C1 segment of cervical spinal cord (tissue), 14 donors: Measurements from ENCODE around the gene ATR.
"Not testable (repeated sequence)": the region's sequence is repeated elsewhere in the genome, so short reads cannot be mapped to it uniquely, and the experiment has no call there.

ENCODE experiments used
- DNase-seq, 14 donors: peaks; one replicate each; lab custom pipeline; 2025; lab: John Stamatoyannopoulos, UW

The ATR gene

DNA sequence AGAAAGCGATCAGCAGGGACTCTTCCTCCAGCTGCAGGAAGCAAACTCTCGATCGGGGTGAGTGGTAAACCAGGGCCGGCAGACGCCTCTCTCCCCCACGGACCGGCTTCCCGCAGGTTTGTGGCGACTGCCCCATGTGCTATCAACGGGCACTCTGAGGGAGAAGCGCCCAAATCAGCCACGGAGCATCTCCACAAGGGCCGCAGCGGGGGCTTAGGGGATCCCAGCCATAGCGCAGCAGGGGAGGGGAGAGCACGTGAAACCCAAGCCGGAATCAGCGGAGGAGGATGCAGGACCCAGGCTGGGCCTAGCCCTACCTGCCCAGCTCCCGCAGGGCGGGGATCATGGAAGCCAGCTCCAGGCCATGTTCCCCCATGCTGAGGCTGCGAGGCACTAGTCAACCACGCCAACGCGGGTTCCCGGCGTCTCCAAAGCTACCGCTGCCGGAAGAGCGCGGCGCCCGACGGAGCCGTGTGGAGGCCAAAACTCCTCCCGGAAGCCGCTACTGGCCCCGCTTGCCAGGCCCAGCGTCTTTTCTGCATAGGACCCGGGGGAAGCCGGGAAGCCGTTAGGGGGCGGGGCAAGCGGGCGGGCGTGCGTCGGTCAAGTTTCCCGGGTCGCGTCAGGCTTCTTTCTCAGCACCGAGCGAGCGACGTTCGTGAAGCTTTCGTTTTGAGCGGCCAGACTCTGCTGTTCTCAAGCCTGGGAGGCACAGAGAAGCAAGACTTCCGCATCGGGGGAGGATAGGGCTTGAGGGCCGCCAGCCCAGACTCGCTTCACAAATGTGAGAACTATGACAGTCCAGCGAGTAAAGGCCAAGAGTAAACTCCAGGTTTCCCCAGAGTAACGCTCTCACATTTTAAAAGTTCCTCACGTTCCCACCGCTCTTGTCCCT is at the start of gene ATR:
Gene ATR (minus strand): TSS at position 405 of the 895 bp plus-strand sequence. CDS start 29 bp downstream, at position 376.
- peak; percentile 66 to 96 (median 90) for DNase-seq

DNA sequence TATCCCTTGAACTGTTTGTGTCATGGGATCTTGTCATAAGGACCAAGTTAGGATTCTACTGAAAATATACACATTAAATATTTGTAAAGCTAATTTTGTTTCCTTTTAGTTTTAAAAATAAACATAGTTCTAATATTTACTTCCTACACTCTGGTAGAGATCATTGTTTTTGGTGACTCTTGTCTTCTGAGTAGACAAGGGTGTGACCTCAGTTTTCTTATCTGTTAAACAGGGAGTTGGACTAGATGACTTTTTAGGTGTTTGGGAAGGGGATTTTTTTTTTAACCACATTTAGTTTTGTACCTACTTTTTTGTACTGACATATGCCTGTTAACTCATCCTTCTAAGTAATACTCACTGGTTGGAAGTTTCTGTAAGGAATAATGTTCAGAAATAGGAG is 48.4 kb upstream of the ATR start:
- no peak for DNase-seq

DNA sequence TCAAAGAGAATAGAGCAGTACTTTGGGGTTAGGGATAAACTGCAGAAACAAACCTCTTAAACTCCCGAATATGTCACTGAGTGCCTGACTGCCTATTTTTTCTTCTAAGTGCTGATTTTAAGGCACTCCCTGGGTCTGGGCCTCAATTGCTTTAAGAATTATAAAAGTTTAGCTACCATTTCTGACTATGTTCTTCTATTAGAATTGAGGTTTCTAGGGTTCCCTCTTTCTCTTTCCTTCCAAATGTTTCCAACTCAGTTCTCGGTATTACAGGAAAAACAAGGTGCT is 46.6 kb upstream of the ATR start:
- DNase-seq, result no peak

DNA sequence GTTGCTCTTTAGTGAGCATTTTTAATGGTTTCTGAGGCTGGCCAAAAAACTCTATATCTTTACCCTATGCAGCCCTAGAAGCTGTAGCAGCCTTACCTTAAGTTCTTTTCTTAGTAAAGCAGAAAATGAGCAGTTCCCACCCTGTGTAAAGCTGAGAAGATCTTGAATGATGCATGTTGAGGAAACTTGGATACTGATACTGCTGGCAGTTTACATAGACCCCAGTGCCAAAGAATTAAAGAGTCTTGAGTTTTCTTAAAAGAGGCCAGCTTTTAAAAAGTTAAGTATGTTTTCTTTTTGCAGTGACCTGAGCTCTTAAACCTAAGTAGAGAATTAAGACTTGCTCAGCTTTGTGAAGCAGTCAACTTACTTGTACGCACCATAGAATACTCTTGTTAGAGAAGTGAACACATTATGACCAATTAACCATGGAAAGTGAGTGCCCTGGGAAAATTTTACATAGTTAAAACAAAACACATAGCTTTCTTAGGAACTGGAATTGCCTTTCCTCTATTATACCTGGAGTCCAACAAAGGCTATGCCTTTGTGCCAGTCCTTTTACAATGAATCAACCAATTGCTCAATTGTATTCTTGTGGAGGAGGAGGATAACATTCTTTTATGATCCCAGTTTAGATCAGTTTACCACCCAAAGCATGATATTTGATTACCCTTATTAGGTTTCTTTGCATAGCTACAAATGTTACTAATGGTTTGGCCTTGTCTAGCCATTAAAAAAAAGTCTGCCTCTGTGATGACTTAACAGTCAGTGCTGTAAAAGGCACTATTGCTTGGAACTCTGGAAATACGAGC is 46.0 kb upstream of the ATR start:
- no peak for DNase-seq

DNA sequence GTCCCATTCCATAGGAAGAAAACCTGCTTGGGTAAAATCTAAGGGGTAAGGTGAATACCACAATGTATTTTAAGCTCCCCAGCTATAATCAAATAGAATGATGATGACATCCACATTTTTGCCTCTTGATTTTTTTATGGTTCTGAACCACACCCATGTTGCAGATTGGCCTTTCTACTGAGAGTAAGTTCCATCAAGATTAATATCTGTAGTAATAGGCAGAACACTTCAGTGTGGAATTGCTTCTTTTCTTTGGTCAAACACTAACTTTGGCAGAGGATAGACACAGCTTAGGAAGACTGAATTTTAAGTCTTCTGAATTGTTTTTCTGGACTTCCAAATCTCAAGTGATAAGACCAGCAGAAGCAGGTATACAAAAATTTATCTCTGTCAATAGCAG is 44.7 kb upstream of the ATR start:
- DNase-seq, result no peak

DNA sequence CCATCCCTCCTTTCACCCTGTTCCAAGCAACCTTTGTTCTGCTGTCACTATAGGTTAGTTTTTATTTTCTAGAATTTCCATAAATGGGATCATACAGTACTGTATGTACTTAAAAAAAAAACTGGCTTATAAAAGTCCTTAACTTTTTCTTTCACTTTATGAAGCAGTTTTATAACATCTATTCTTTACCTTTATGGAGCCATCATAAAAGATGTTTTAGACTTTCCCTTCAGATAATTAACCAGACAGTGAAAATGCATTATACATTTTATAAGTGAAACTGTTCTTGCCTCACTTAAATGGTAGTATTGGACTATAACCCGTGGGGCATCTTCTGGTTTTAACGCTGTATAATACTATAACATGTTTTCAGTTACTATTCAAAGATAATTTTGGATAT is 43.9 kb upstream of the ATR start:
- DNase-seq, result no peak

DNA sequence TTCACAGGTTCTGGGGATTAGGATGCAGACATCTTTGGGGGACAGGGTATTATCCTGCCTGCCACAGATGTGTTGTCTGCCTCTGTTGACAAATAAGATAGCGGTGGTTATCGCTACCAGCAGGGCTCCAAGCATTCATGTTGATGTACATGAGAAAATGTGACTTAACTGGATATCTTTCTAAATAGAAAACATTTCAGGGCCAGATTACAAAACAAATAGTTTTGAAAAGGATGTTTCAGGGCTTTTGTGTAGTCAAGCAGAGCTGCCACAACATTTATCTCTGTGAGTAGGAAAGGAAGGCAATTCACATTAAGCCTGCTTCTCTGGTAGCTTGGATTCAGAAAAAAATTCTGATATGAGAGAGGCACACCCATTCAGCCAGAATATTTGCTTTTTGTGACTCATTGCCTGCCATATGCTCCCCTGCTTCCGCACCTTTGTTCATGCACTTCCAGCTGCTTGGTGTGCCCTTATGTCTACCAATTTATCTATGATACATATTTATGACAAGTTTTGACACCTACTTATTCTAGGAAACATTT is 40.5 kb upstream of the ATR start:
- no peak for DNase-seq

DNA sequence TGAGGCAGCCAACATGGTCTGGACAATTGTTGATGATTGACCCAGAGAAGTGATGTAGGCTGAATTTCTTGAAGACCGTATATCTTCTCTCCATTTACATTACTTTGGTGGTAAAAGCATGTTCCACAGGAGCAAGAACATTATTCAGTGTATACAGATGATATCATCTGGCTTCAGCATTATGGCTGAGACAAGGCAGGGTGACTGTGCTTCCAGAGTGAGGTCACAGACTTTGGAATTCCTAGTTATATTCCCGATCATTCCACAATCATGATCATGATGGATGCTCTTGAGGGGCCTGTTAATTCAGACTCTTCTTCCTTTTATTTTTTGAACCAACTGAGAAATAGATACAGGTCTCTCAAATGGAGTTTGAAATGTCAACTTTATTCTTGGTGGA is 36.6 kb upstream of the ATR start:
- DNase-seq, result no peak

DNA sequence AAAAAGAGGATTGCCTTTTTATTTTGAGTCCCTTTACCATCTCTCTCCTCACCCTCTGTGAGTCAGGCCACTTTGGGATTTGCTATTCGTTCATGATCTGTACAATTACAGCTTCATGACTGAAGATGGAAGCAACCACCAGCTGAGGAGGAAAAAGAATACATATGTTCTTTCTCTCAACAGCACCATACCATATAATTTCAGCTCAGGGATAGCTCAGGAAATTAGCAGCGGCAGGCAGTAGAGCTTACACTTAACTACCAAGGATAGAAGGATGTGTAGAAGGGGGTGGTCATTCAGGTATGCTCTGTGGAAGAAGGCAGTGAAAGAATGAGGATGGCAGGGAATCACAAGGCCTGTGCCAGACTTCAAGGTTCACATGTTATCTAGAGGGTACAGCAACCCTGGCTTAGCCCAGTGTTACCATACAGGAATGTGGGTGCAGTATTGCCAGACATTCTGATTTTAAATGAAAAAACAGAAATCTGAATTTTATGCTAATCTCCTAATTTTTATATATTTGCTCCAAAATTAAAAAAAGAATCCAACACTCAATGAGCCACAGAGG is 35.6 kb upstream of the ATR start:
- DNase-seq, result no peak

DNA sequence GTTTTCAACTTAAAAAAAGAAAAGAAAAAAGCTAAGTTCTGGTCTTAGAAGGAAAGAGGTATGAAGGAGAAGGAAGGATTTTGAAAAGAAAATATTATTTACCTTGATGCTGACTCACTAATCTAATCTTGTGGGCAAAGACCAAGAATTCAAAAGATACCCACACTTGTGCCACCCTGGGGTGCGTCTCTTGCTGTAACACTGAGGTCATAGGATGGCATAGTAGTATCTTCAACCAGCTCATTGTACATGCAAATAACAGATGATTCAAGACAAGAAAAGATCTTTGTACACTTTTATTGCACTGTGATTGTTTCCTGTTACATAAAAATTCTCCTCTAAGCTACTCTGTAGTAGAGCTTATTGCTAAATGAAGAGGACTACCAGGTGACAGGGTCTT is 35.0 kb upstream of the ATR start:
- DNase-seq, result no peak

DNA sequence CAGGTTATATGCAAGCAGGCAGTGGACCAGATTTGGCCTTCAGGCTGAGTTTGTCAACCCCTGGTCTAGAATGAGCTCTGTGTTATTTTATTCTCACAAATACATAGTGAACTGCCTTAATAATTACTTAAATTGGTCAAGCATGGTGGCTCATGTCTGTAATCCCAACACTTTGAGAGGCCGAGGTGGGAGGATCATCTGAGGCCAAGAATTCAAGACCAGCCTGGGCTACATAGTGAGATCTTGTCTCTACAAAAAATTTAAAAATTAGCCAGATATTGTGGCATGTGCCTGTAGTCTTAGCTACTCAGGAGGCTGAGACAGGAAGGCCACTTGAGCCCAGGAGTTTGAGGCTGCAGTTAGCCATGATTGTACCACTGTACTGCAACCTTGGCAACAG is 32.7 kb upstream of the ATR start:
- no peak for DNase-seq

DNA sequence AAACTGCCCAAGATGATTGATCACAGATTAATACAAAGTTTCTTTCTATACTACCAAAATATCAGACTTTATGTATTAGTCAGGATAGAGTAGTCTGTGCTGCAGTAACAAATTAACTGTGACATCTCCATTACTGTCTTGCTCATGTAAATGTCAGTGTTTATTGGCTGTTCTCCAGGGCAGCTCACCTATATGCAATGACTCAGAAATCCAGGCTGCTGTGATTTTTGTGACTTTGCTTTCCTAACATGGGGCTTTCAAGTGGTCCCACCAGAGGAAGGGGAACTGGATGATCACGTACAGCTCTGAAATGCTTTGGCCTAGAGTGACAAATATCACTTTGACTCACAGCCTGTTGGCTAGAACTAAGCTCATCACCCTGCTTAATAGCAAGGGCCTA is 30.6 kb upstream of the ATR start:
- no peak for DNase-seq

DNA sequence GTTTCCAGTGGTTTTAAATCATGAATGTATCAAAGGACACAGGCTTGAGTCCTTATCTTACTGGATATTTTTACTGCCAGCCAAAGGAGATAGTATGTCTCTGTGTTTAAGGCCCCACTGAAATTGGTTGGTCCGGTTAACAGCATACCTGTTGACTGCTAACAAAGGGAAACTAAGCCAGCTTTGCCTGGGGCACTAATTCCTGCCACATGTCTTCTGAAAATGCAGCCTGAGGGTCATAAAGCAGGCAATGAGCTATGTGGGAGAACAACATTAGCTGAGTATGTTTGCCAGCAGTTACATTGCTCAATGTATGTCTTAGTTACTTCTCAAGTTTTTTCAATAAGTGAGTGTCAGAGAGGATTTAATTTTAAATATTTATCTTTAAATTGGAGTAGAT is 30.1 kb upstream of the ATR start:
- no peak for DNase-seq

DNA sequence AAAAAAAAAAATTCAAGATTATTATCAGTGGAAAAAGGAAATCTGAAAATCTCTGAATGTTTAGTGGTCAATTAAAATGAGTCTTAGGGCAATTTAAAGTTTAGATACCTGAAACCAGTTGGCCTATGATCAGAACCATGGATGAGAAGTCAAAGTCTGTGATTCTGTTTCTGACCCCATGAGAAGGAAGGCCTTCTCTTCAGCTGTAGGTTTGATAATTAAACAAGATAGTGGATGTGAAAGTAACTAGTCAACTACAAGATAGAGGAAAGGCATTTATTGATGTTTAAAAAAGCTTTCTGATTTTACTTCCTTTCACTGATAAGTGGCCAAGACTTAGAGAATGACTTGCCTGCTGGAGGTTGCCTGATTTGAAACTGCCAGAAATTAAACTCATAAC is 26.4 kb upstream of the ATR start:
- DNase-seq, result no peak

DNA sequence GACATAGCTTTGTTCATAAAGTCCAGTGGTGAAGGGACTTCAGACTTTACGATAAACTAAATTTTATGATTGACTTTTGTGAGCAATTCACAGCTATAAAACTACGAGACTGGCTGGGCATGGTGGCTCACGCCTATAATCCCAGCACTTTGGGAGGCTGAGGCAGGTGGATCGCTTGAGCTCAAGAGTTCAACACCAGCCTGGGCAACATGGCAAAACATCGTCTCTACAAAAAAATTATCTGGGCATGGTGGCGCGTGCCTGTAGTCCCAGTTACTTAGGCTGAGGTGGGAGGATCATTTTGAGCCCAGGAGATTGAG is 24.8 kb upstream of the ATR start:
- DNase-seq, result not testable (repeated sequence)

DNA sequence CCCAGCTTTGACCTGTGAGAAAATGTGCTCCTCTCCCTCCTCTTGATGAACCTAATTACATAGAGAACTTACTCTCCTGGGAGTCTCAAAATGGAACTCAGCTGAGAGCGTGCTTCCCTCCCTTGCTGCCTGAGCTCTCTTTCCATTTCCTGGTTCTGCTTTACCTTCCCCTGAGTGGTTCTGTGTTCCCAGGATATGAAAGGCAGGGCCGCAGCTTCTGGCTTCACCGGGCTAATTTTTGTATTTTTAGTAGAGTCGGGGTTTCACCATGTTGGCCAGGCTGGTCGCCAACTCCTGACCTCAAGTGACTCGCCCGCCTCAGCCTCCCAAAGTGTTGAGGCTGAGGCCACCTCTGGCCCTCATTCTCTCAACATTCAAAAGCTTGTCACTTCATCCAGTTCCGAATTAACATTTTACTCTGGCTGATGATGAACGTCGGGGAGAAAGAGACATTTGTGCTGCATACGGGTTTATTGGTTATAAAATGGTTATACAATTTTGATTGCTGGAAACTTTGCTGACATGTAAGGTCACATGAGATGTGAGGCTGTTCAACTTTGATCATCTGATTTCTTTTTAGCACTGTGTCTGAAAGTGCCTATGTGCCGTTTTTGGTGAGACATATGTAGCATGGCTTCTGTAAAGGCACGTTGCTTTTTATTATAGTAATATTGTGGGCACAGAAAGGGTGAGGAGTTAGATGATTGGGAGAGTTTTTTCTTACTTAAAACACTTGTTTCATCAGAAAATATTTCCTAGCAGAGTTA is 24.3 kb upstream of the ATR start:
- DNase-seq, result no peak

DNA sequence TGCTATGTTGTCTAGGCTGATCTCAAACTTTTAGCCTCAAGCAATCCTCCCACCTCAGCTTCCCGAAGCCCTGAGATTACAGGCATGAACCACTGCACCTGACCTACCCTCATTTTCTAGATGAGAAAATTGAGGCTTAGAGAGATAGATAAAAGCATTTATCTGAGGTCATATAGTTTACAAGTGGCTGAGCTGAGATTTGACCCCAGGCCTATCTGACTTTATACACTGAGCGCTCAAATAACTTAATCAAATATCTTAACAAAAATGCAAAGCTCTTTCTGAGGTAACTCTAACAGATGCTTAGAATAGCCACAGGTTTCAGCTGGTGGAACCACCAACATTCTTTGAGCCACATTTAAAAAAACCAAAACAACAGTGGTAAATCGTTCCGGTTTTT is 23.2 kb upstream of the ATR start:
- no peak for DNase-seq

DNA sequence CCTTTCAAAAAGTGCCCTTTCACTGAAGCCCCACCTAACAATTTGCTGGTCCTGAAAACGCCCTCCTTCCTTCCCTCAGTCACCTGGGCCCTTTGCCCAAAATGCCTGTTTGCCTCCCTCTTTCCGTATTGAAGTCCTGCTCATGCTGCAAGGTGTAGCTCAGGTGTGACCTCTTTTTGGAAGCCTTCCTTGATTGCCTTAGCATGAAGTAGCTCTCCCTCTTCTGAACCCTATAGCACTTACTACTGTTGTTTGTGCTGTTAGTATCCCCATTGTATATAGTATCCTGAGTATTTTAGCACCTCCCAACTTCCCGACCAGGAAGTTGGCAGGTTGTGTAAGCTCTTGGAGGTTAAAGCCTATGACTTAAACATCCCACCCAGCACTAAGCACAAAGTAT is 19.4 kb upstream of the ATR start:
- no peak for DNase-seq

DNA sequence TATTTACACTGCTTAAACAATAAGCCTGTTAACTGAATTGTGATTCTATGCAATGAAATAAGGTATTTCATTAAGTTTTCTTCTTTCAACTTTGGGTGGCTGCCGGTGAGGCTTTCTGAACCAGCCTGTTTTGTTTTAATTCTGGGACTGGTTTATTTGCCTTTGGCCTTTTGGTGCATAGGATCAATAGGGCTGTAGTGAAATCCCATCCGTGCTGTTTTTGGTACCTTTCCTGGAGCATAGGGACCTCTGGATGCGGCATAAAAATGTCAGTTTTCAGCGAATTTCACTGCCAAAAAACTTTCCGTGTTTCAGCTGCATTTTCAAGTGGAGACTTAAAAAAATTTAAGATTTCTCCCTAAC is 18.2 kb upstream of the ATR start:
- no peak for DNase-seq

DNA sequence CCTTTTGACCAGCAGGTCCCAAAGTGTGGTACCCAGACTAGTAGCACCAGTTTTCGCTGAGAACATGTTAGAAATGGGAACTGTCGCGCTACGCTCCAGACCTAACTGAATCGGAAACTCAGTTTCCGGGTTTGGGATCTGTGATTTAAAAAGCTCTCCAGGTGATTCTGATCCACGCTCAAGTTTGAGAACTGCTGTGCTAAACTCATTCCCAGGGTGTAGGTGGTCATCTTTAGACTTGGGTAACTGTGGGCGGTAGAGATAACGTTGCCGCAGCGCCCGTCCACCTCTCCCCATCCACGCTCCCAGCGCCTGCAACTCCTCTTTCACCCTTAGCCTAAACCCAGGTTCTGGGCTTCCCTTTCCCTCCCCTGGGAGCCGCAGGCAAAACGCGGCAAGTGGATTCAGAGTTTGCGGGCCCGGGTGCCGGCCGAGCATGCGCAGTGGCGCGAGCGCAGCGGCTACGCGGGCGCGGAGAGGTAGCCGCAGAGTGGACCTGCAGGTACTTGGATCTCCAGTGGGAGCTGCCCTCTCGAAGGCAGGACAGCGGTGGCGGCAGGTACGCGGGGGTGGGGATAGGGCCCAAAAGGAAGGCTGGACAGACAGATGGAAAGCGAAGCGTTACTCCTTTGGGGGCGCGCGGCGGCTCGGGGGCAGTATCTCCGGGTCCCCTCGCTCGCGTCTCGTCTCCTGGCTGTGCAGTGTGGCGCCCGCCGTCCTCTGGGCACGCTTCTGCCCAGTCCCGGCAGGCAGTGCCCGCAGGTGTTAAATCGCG is 17.6 kb upstream of the ATR start, which contains the start of gene PLS1:
Gene PLS1 (plus strand): TSS at position 443 of the 775 bp plus-strand sequence. CDS start 67,845 bp downstream, outside the sequence.
- DNase-seq, result peak; percentile 28 to 88 (median 77)

DNA sequence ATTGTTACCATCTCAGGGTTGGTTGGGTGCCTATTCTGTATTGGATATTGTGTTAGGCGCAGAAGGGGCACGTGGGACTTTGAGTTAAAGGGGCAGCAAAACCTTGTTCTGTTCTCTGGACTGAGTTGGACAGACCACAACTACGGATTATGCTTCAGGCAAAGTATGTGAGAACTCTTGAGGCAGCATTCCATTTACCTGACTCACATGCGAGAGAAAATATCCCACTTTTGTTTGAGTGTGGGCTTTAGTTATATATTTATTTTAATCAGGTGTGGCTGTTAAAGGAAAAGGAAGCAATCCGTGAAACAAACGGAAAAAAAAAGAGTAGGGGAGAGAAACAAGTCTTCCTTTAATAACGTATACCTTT is 17.0 kb upstream of the ATR start:
- DNase-seq, result no peak
